WTC11 (cell line): ENCODE measurements around the gene VIPR2. TPM values are rescaled to one million over a fixed set of nuclear protein-coding genes. Genes with fewer than 3 reads are reported as not detected.

ENCODE experiments used
- ATAC-seq: fragments of 200-7000 bp; cut with Tn5 transposase; 2 replicates; pipeline ENCODE4 v1.10.0; 2021; ENCODE audit warnings: mild to moderate bottlenecking, moderate library complexity
- CTCF ChIA-PET: fragments of 300-600 bp; sonication (Branson Sonifier 250); formaldehyde crosslinking; loops from one replicate; lab custom pipeline; 2021; ENCODE audit warnings: antibody characterized with exemption; lab: Charles Lee
- POLR2A ChIA-PET: fragments of 350-600 bp; sonication (Branson Sonifier 250); formaldehyde crosslinking; loops from one replicate; lab custom pipeline; 2021; ENCODE audit warnings: antibody characterized with exemption; lab: Charles Lee
- DNase-seq: peaks from one replicate; pipeline ENCODE4 v3.0.0; 2021; ENCODE audit warnings: low spot score
- H3K27ac Mint-ChIP-seq: 2 replicates; pipeline ENCODE4 v1.8.0; 2021; ENCODE audit warnings: mixed read lengths
- H3K27me3 Mint-ChIP-seq: 2 replicates; pipeline ENCODE4 v1.8.0; 2021; ENCODE audit warnings: low read depth, mild to moderate bottlenecking, moderate library complexity, mixed read lengths
- H3K36me3 Mint-ChIP-seq: 2 replicates; pipeline ENCODE4 v1.8.0; 2021; ENCODE audit warnings: mixed read lengths
- H3K4me1 Mint-ChIP-seq: 2 replicates; pipeline ENCODE4 v1.8.0; 2022; ENCODE audit warnings: mixed read lengths
- H3K4me3 Mint-ChIP-seq: 2 replicates; pipeline ENCODE4 v1.8.0; 2021; ENCODE audit warnings: mild to moderate bottlenecking, moderate library complexity, mixed read lengths
- H3K9me3 Mint-ChIP-seq: 2 replicates; pipeline ENCODE4 v1.8.0; 2021; ENCODE audit warnings: mixed read lengths
- ATF3 ChIP-seq: sonication (generic); formaldehyde crosslinking; conservative IDR thresholded peaks from 2 replicates; pipeline ENCODE4 v1.8.1; 2022; ENCODE audit warnings: mild to moderate bottlenecking, missing genetic modification reagents
- ERG ChIP-seq: fragments of 250-450 bp; sonication (Bioruptor Pico); IDR thresholded peaks from 2 replicates; pipeline ENCODE4 v1.8.0; 2021; ENCODE audit warnings: mild to moderate bottlenecking
- ETV6 ChIP-seq: sonication (generic); formaldehyde crosslinking; IDR thresholded peaks from 2 replicates; pipeline ENCODE4 v1.8.1; 2022; ENCODE audit warnings: mild to moderate bottlenecking, missing genetic modification reagents
- FOXK1 ChIP-seq: sonication (generic); formaldehyde crosslinking; IDR thresholded peaks from 2 replicates; pipeline ENCODE4 v1.8.0; 2022; ENCODE audit warnings: mild to moderate bottlenecking, moderate library complexity, missing genetic modification reagents
- FOXP1 ChIP-seq: sonication (generic); formaldehyde crosslinking; IDR thresholded peaks from 2 replicates; pipeline ENCODE4 v1.8.0; 2022; ENCODE audit warnings: missing genetic modification reagents, mild to moderate bottlenecking, moderate library complexity, borderline replicate concordance
- GTF2I ChIP-seq: fragments of 250-450 bp; sonication (Bioruptor Pico); conservative IDR thresholded peaks from 2 replicates; pipeline ENCODE4 v1.4.0; 2021; ENCODE audit warnings: mild to moderate bottlenecking
- HMGXB4 ChIP-seq: sonication (generic); formaldehyde crosslinking; IDR thresholded peaks from 2 replicates; pipeline ENCODE4 v1.8.1; 2023; ENCODE audit warnings: mild to moderate bottlenecking, moderate library complexity, missing genetic modification reagents
- IRF1 ChIP-seq: sonication (generic); formaldehyde crosslinking; IDR thresholded peaks from 2 replicates; pipeline ENCODE4 v1.8.0; 2023; ENCODE audit warnings: missing genetic modification reagents
- NFATC4 ChIP-seq: fragments of 250-450 bp; sonication (Bioruptor Pico); IDR thresholded peaks from 2 replicates; pipeline ENCODE4 v1.9.0; 2021; ENCODE audit warnings: mild to moderate bottlenecking
- NFE2L1 ChIP-seq: sonication (generic); formaldehyde crosslinking; IDR thresholded peaks from 2 replicates; pipeline ENCODE4 v1.8.1; 2023; ENCODE audit warnings: missing genetic modification reagents
- NR3C1 ChIP-seq: sonication (generic); formaldehyde crosslinking; conservative IDR thresholded peaks from 2 replicates; pipeline ENCODE4 v1.8.1; 2023; ENCODE audit warnings: low read depth, mild to moderate bottlenecking, missing genetic modification reagents
- OVOL2 ChIP-seq: fragments of 250-450 bp; sonication (Bioruptor Pico); IDR thresholded peaks from 2 replicates; pipeline ENCODE4 v1.9.0; 2021; ENCODE audit warnings: mild to moderate bottlenecking, borderline replicate concordance
- PREB ChIP-seq: sonication (generic); formaldehyde crosslinking; IDR thresholded peaks from 2 replicates; pipeline ENCODE4 v1.8.1; 2022; ENCODE audit warnings: mild to moderate bottlenecking, missing genetic modification reagents, moderate library complexity, borderline replicate concordance
- PRRX2 ChIP-seq: fragments of 250-450 bp; sonication (Bioruptor Pico); IDR thresholded peaks from 2 replicates; pipeline ENCODE4 v1.8.0; 2021; ENCODE audit warnings: mild to moderate bottlenecking
- SMAD3 ChIP-seq: sonication (generic); formaldehyde crosslinking; IDR thresholded peaks from 2 replicates; pipeline ENCODE4 v1.8.0; 2022; ENCODE audit warnings: missing genetic modification reagents, mild to moderate bottlenecking, borderline replicate concordance
- USF2 ChIP-seq: sonication (generic); formaldehyde crosslinking; IDR thresholded peaks from 2 replicates; pipeline ENCODE4 v1.8.1; 2023; ENCODE audit warnings: mild to moderate bottlenecking, missing genetic modification reagents, moderate library complexity
- ZBTB43 ChIP-seq: sonication (generic); formaldehyde crosslinking; IDR thresholded peaks from 2 replicates; pipeline ENCODE4 v1.8.1; 2023; ENCODE audit warnings: mild to moderate bottlenecking, missing genetic modification reagents
- ZNF671 ChIP-seq: fragments of 250-450 bp; sonication (Bioruptor Pico); IDR thresholded peaks from 2 replicates; pipeline ENCODE4 v1.8.0; 2021; ENCODE audit warnings: mild to moderate bottlenecking
- total RNA-seq: library from RNA; stranded (reverse); gene quantifications from 3 replicates; pipeline ENCODE4 v1.2.3, GENCODE V29; 2021

Gene VIPR2
- total RNA-seq, 1 experiment from 2014 or later, result 7.5 TPM

GRCh38 chr7:159027056-159027788, 117.4 kb downstream of the VIPR2 start:
- Mint-ChIP-seq H3K27ac (no peak overlapping the region), H3K27me3 (peaks cover 5% of the 10 kb centered on the region; the same call in 1 of the 2 replicates), H3K36me3 (no peaks in the 10 kb centered on the region), H3K4me1 (peaks cover 23% of the 10 kb centered on the region), H3K9me3 (no peaks in the 10 kb centered on the region), H3K4me3 (no peak overlapping the region)
- DNase-seq (no peak), ATAC-seq (no peak)
- ChIA-PET POLR2A (no interaction called here), CTCF (interaction anchor here (1.1 to 2.2 kb wide), 4 partner anchors 17 to 170 kb away, joined by 3 to 8 read pairs (median 3); no protein-coding TSS in a partner anchor)
- TF ChIP-seq NFE2L1 (no peak), OVOL2 (CRISPR knock-in tag) (no peak), PRRX2 (no peak), NR3C1 (no peak), FOXP1 (CRISPR knock-in tag) (no peak), GTF2I (no peak), IRF1 (CRISPR knock-in tag) (no peak), PREB (CRISPR knock-in tag) (no peak), FOXK1 (CRISPR knock-in tag) (no peak), ATF3 (CRISPR knock-in tag) (no peak), ERG (CRISPR knock-in tag) (no peak), NFATC4 (CRISPR knock-in tag) (no peak), SMAD3 (no peak), USF2 (CRISPR knock-in tag) (no peak)

- H3K36me3 Mint-ChIP-seq, result no peaks in the 10 kb centered on the region
- H3K4me3 Mint-ChIP-seq, result no peak overlapping the region
- H3K27ac Mint-ChIP-seq, result peak overlapping the region; percentile 50
- POLR2A ChIA-PET, result interaction anchor here (0.6 kb wide), 1 partner anchor 119 kb away, joined by 3 read pairs; no protein-coding TSS in a partner anchor
- no peak for TF ChIP-seq ZNF671 (CRISPR knock-in tag)
- TF ChIP-seq NFATC4 (CRISPR knock-in tag), result no peak
- TF ChIP-seq HMGXB4 (CRISPR knock-in tag), result no peak
- no peak for TF ChIP-seq ETV6 (CRISPR knock-in tag)
- no peak for TF ChIP-seq FOXK1 (CRISPR knock-in tag)
- TF ChIP-seq ZBTB43, result no peak
- CTCF ChIA-PET, result interaction anchor here (1.1 to 2.2 kb wide), 3 partner anchors 26 to 171 kb away, joined by 3 to 8 read pairs (median 3); no protein-coding TSS in a partner anchor
- no peaks in the 10 kb centered on the region for H3K9me3 Mint-ChIP-seq
- ATAC-seq (no peak), DNase-seq (no peak)
- peaks cover 2% of the 10 kb centered on the region; the same call in 1 of the 2 replicates for H3K27me3 Mint-ChIP-seq
- H3K4me1 Mint-ChIP-seq, result peaks cover 16% of the 10 kb centered on the region
These were observed 118.2 kb downstream of the VIPR2 start for GRCh38 chr7:159026271-159027055.
